Lung (tissue), 12 donors: Measurements from ENCODE around the gene RNU5B-1. TPM values are rescaled to one million over a fixed set of nuclear protein-coding genes. Genes with fewer than 3 reads are reported as not detected.

Experiments
- ATAC-seq: fragments of 200-7000 bp; cut with Tn5 transposase; one replicate; pipeline ENCODE4 v1.9.1; 2020; ENCODE audit warnings: moderate number of reproducible peaks; ENCODE audit not compliant: insufficient read depth, low FRiP score
- DNase-seq, 3 donors: peaks; one replicate each; pipeline ENCODE4 v3.0.0-alpha.2; 2013 to 2017
- H3K27ac ChIP-seq, 2 donors: one replicate each; pipeline ENCODE4 v1.5.1; 2013; ENCODE audit warnings: mild to moderate bottlenecking in 2 of 2, moderate library complexity in 2 of 2, control low read depth in 1 of 2, inconsistent platforms in 1 of 2, low read depth in 1 of 2, low read length in 1 of 2
- H3K27me3 ChIP-seq, 3 donors: one replicate each; pipeline ENCODE4 v1.5.1; 2013; ENCODE audit warnings: low read length in 2 of 3; ENCODE audit not compliant: control insufficient read depth in 3 of 3, insufficient read depth in 3 of 3
- H3K36me3 ChIP-seq, 4 donors: one replicate each; pipeline ENCODE4 v1.5.1; 2013; ENCODE audit warnings: low read length in 4 of 4, mild to moderate bottlenecking in 1 of 4, moderate library complexity in 1 of 4; ENCODE audit not compliant: control insufficient read depth in 4 of 4, insufficient read depth in 4 of 4
- H3K4me1 ChIP-seq, 5 donors: one replicate each; pipeline ENCODE4 v1.5.1; 2013; ENCODE audit warnings: low read length in 5 of 5, mild to moderate bottlenecking in 2 of 5, moderate library complexity in 1 of 5; ENCODE audit not compliant: control insufficient read depth in 5 of 5, insufficient read depth in 5 of 5
- H3K4me3 ChIP-seq: one replicate; pipeline ENCODE4 v1.5.1; 2013; ENCODE audit warnings: mild to moderate bottlenecking, control low read depth, moderate library complexity
- H3K9ac ChIP-seq, 2 donors: one replicate each; pipeline ENCODE4 v1.5.1; 2013; ENCODE audit warnings: low read length in 2 of 2, control low read depth in 1 of 2; ENCODE audit not compliant: insufficient read depth in 1 of 2
- H3K9me3 ChIP-seq, 4 donors: one replicate each; pipeline ENCODE4 v1.5.1; 2013; ENCODE audit warnings: low read length in 3 of 4, mild to moderate bottlenecking in 1 of 4, moderate library complexity in 1 of 4; ENCODE audit not compliant: control insufficient read depth in 4 of 4, insufficient read depth in 3 of 4
- WGBS, 2 donors: extraction: QIAGEN DNeasy Blood & Tissue Kit; methylation state at CpG; one replicate each; pipeline ENCODE4 v1.1.7; 2013; 5-methylcytosine and 5-hydroxymethylcytosine counted together
- polyA plus RNA-seq, 2 donors: library from polyadenylated mRNA; stranded (reverse); fragments of 200-250 nt; gene quantifications; one replicate each; pipeline ENCODE4 v1.2.1, GENCODE V29; 2013
- total RNA-seq, 2 donors: library from RNA; depleted of rRNA in 1 of 2; stranded (reverse); fragments of >200 nt in 1 of 2; gene quantifications; one replicate each; pipeline ENCODE4 v1.2.1, GENCODE V29; 2014 to 2021
- TF ChIP-seq, protein P1 (sequence below): IDR thresholded peaks from 2 replicates; pipeline ENCODE4 v1.5.1; 2012; ENCODE audit warnings: mild to moderate bottlenecking; ENCODE audit errors: control extremely low read depth, extremely low read depth
- donor health status: control.
- donor health status: control.
- donor health status: Bipolar disorder and iron deficiency.
- donor health status: healthy.
- donor health status: DM: yes; HTN: yes; CAD: no.

The RNU5B-1 gene
- total and polyA plus RNA-seq, 4 donors: 10.9 TPM; not detected in 3

DNA sequence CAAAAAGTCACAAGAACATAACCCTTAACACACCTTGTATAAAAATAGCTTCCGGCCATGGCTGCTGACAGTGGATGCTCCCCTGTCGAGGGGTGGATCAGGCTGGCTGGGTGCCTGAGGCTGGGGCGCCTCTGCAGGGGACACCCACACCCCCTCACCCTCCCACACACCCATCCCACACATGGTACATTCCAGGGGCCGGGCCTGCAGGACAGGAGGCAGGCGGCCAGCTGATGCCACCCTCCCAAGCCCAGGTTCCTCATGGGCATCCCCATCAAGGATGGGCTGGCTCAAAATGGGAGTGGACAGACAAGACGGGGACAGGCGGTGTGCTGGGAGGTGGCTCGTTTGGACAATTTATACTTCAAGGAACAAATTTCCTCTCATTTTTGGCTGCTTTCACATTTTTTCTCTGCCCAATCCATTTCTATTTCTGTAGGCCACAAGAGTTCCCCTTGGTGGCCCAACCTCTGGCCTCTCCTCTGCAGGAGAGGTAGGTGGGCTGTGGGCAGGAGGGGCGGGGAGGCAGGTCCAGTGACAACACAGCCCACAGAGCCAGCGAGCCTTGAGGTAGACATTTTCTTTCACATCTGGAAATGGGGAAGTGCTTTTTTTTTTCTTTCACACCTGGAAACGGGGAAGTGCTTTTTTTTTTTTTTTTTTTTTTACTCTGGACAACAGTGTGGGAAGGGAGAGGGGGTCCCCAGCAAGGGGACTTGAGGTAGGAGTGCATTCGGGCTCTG is 23.3 kb downstream of the RNU5B-1 start:
- Histone ChIP-seq H3K4me1 (peaks cover 0 to 13% (median 5%) of the 10 kb centered on the region in 5 donors), H3K27ac (no peak overlapping the region), H3K4me3 (no peak overlapping the region), H3K9me3 (no peaks in the 10 kb centered on the region), H3K27me3 (no peaks in the 10 kb centered on the region), H3K36me3 (peaks cover 0 to 25% (median 2%) of the 10 kb centered on the region in 4 donors), H3K9ac (no peak overlapping the region)
- 76 to 81% methylated on average over 12 of the region's 12 CpGs for WGBS, 2 donors
- ATAC-seq (no peak), DNase-seq (no peak)
- TF ChIP-seq, protein P1, sequence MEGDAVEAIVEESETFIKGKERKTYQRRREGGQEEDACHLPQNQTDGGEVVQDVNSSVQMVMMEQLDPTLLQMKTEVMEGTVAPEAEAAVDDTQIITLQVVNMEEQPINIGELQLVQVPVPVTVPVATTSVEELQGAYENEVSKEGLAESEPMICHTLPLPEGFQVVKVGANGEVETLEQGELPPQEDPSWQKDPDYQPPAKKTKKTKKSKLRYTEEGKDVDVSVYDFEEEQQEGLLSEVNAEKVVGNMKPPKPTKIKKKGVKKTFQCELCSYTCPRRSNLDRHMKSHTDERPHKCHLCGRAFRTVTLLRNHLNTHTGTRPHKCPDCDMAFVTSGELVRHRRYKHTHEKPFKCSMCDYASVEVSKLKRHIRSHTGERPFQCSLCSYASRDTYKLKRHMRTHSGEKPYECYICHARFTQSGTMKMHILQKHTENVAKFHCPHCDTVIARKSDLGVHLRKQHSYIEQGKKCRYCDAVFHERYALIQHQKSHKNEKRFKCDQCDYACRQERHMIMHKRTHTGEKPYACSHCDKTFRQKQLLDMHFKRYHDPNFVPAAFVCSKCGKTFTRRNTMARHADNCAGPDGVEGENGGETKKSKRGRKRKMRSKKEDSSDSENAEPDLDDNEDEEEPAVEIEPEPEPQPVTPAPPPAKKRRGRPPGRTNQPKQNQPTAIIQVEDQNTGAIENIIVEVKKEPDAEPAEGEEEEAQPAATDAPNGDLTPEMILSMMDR: no peak

DNA sequence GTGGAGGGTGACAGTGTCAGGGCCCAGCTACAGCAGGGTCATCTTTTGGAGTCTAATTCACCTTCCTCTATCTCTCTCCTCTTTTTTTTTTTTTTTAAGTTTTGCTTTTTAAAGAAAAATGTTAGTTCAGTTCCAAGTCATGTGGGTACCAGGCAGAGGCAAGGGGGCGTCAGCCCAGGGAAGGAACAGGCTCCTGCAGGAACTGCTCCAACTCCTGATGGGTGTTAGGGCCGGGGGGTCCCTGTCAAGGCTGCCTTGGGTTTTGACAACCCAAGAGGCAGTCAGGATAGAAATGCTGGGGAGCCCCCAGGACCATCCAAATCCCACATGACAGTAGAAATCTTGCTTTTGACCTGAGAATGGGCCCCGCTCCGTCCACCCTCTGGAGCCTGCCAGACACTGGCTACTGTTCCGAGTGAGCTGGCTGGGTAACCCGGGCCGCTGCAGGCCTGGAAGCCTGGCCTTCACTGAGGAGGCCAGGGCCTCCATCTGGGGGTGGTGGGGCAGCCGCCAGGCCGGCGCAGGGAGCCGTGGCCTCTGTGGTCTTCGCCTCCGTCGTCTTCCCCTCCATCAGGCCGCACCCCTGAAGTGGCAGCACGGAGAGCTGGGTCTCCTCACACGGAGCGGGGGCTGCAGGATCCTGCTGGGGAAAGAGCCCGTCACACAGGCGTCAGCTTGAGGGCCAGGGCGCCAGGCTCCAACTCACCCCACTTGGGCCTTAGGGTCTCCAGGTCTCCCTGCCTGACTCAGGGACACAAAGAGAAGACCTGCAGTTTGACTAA is 24.2 kb downstream of the RNU5B-1 start:
- DNase-seq (no peak), ATAC-seq (no peak)
- TF ChIP-seq, protein P1: no peak
- no peak overlapping the region for H3K4me3 ChIP-seq
- WGBS, 2 donors: 90 to 92% methylated on average over 21 of the region's 21 CpGs
- peaks cover 0 to 8% (median 5%) of the 10 kb centered on the region in 5 donors for H3K4me1 ChIP-seq
- peaks cover 0 to 25% (median 2%) of the 10 kb centered on the region in 4 donors for H3K36me3 ChIP-seq
- no peaks in the 10 kb centered on the region for H3K27me3 ChIP-seq
- H3K27ac ChIP-seq: no peak overlapping the region
- H3K9me3 ChIP-seq: no peaks in the 10 kb centered on the region
- no peak overlapping the region for H3K9ac ChIP-seq

DNA sequence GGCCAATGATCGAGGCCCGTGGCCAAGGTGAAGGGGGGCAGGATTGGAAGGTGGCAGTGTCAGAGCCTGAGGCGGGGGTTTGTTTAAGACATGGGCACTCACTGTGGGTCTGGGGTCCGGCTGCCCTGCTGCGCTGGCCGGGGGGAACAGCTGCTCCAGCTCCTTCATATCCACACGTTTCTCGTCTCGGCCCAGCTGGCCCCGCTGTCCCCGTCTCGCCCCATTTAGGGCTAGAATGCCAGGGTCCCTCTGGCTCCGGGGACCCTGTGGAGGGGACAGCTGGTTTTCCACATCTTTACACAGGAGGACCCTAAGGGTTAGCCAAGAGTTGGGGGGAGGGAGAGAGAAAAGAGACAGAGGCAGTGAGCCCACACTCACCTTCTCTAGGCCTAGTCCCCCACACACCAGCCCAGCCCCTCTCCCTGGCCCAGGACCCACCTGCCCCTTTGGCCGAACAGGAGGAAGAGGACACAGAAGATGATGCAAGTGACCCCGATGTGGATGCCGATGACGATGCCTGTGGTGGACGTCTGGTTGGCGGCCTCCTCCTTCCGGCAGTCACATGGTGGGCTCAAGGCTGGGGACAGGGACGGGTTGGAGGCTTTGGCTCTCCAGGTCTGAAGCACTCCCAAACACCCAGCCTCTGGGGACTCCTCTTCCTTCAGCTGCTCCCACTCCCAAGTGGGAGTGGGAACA is 25.0 kb downstream of the RNU5B-1 start:
- H3K4me3 ChIP-seq: no peak overlapping the region
- H3K4me1 ChIP-seq: peaks cover 0 to 13% (median 5%) of the 10 kb centered on the region in 5 donors
- H3K27ac ChIP-seq: no peak overlapping the region
- peaks cover 0 to 25% (median 2%) of the 10 kb centered on the region in 4 donors for H3K36me3 ChIP-seq
- TF ChIP-seq, protein P1: no peak
- ATAC-seq (no peak), DNase-seq (no peak)
- no peak overlapping the region for H3K9ac ChIP-seq
- WGBS, 2 donors: 89 to 94% methylated on average over 21 of the region's 21 CpGs
- no peaks in the 10 kb centered on the region for H3K9me3 ChIP-seq
- H3K27me3 ChIP-seq: no peaks in the 10 kb centered on the region
